ENCODE measurements around the gene ASTN2.
"Not testable (repeated sequence)": the region's sequence is repeated elsewhere in the genome, so short reads cannot be mapped to it uniquely, and the experiment has no call there.

ASTN2 gene

DNA sequence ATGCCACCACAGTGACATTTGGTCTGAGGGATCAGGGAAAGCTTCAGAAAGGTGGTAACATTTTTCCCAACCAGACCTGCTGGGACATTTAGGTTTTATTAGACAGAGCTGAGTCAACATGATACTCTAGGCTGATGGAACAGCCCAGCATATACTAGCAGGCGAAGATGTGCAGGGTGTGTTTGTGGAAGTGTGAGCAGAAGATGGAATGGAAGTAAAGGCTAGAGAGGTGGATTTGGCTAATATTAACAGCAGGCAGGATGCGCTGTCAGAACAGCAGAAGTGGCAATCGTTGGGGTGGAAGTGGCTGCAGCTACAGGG lies 340.6 kb downstream of the ASTN2 start:
- no peak for DNase-seq (ENCODE audit: low spot score)

GRCh38 chr9:117073539-117074341 lies 341.1 kb downstream of the ASTN2 start:
- DNase-seq (ENCODE audit: low spot score): no peak

- DNase-seq (ENCODE audit: low spot score): no peak
These were observed 341.8 kb downstream of the ASTN2 start for GRCh38 chr9:117073071-117073470.

DNA sequence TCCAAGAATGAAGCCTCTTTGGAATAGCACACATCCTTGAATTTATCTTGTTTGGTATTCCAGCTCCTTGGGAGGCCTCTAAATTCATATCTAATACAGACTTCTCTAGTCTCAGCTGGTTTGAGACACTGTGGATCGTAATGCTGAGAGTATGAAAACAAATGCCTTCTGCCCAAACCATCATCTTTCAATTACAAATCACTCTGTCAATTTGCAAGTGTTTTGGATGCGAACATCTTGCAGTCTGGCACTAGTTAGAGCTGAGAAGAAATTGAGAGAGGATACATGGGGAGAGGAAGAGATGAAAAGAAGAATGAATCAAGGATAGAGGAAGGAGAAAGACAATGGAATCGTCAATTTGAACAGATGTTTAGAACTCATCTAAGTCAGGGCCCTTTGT lies 342.6 kb downstream of the ASTN2 start:
- DNase-seq (ENCODE audit: low spot score): no peak

- DNase-seq (ENCODE audit: low spot score): not testable (repeated sequence)
These were observed 343.1 kb downstream of the ASTN2 start for GRCh38 chr9:117071673-117072207.

GRCh38 chr9:117063721-117064471 lies 351.0 kb downstream of the ASTN2 start:
- no peak for DNase-seq (ENCODE audit: low spot score)

DNA sequence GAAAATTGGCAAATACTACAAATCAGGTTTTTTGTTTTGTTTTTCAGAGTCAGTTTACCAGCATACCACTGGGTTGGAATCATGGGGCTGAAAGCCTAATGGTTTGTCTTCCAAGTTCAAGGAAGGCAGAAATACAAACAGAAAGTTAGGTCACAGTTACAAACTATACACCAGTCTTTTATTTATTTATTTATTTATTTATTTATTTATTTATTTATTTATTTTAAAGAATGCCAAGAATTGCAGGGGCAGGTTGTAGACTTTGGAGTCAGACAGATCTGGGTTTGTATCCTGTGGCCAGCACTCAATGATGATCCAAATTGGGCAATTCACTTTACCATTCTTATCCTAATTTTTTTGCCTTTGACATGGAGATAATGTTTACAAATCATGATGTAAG lies 353.9 kb downstream of the ASTN2 start:
- DNase-seq (ENCODE audit: low spot score): no peak

GRCh38 chr9:117050007-117050406 lies 364.9 kb downstream of the ASTN2 start:
- DNase-seq (ENCODE audit: low spot score): no peak

DNA sequence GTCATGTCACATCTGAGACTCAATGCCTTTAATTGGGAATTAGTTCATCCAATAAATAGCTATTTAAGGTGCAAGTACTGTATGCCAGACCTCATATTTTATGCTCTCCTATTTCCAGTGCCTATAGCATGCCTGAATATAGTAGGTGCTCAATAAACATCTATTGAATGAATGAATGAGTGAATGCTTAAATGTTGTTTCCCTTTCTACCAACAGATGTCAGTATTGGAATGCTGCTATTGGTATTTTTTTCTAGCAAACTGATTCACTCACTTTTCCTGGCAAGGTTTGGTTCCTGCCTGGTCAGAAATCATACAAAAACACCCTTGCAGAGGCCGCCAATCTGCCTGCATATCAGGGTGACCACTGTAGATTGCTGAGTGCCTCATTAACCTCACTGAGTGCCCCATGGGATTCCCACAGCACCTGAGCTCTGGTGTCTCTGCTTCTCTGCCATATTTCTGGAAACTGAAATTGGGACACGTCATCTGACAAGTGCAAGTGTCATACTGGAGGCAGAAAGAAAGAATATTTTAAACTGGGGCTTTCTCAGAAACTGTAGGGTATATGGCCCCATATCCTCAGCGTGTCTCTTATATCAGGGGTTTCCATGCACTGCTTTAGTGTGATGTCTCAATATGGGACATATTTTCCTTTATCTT lies 368.1 kb downstream of the ASTN2 start:
- DNase-seq (ENCODE audit: low spot score): no peak

GRCh38 chr9:117044241-117044640 lies 370.6 kb downstream of the ASTN2 start:
- no peak for DNase-seq (ENCODE audit: low spot score)

- no peak for DNase-seq (ENCODE audit: low spot score)
These were observed 371.7 kb downstream of the ASTN2 start for GRCh38 chr9:117043159-117043558.

DNA sequence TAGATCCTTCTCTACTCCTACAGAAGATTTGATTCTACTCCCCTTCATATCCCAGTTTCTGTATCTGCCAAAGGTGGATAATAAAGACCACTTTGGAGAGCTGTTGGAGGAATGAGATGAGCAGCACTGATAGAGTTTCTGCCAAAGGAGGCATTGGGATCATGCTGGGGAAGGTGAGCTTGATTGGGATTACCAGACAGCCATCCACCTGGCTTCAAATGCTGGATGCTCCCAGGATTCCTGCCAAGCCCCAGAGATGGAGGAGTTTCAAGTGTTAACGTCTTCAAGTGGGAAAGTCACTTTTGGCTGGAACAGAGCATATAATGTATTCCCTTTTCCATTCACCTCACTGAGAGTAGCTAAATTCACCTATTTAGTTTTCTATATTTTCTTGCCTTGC lies 379.3 kb downstream of the ASTN2 start:
- no peak for DNase-seq (ENCODE audit: low spot score)

- no peak for DNase-seq (ENCODE audit: low spot score)
These were observed 380.0 kb downstream of the ASTN2 start for GRCh38 chr9:117034866-117035265.

DNA sequence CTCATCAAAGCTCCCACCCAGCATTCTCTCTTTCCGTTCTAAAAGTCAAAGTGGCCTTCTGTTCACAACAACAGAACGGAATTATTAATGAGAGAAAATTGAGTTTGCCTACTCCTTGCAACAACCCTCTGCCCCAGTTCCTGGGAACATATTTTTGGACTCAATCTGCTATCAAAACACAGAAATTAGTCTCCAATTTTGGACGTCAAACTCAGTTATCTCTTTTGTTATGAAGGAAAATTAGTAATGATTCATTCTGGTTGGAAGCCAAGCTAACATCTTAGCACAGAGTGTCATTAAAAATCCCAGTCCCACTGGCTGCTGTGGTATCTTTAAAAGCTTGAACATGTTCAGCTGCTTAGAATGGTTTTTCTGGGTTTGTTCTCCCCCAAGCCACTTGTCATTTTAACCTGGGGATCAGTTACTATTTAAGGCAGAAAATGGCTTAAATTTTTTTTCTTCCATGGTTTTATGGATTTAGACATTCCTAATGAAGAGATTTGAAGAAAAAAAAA lies 384.5 kb downstream of the ASTN2 start:
- DNase-seq (ENCODE audit: low spot score): no peak

GRCh38 chr9:117029341-117029740 lies 385.5 kb downstream of the ASTN2 start:
- DNase-seq (ENCODE audit: low spot score): no peak

- DNase-seq (ENCODE audit: low spot score): no peak
These were observed 386.6 kb downstream of the ASTN2 start for GRCh38 chr9:117028103-117028858.

- no peak for DNase-seq (ENCODE audit: low spot score)
These were observed 393.0 kb downstream of the ASTN2 start for GRCh38 chr9:117021906-117022305.

DNA sequence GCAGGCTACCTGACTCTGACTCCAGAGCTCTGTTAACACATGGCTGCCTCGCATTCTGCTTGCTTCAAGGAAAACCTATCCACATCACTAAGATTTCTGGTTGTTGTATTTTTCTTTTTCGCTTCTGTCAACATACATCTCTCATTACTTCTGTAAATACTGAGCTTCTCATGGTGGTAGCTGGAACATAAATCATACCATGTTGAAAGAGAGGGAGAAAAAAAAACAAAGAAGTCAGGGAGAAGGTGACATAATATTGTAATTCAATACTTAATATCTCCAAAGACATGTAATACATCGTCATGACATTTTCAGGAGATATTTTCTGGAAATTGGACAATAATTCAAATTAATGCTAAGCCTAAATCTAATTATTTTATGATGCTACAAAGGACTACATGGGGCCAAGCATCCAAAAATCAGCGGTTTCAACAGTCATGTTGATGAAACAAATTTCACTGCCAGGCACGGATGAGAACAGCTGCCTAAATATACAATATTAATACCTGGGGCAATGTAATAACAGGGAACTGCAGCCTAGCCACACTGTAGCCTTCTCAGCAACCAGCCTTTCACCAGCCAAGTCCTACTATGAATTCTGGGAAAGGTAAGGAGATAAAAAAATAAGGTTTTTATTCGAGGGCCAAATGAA lies 395.8 kb downstream of the ASTN2 start:
- DNase-seq (ENCODE audit: low spot score): no peak

- DNase-seq (ENCODE audit: low spot score): no peak
These were observed 397.4 kb downstream of the ASTN2 start for GRCh38 chr9:117017414-117017985.

DNA sequence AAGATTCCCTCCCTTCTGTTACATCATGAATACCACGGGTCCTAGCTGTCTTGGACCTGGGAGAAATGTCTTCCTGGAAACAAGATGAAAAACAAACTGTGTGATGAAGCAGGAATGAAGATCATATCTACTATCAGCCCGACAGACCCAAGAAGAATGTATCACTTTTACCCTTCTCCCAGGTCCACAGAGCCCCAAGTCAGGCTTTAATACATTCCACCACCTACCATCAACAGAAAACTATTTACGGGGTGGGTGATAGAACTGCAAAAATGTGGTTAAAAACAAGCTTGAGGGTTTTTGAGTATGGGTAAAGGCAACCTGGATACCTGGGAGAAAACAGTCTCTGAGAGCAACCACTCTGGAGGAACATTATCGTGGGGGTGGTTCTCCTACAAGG lies 400.8 kb downstream of the ASTN2 start:
- DNase-seq (ENCODE audit: low spot score): no peak

- DNase-seq (ENCODE audit: low spot score): no peak
These were observed 401.3 kb downstream of the ASTN2 start for GRCh38 chr9:117013440-117013995.
